A549 treated with AZD9567 at 1 μM for 4 hours (cell line): ENCODE measurements around the gene GSTO2. TPM values are rescaled to one million over a fixed set of nuclear protein-coding genes. Genes with fewer than 3 reads are reported as not detected.

Experiments used
- total RNA-seq: library from RNA; stranded (reverse); fragments of 200-300 nt; extraction: Qiagen RNA extraction; gene quantifications from 5 replicates; pipeline ENCODE4 v1.2.3, GENCODE V29; 2022; ENCODE audit not compliant: insufficient read depth

GSTO2 gene
- 1.7 to 2.6 TPM (median 2.0 TPM) in 4 of 5 replicates, not detected in the other for total RNA-seq

GRCh38 chr10:104268713-104269645, at the start of gene GSTO2:
TSS of gene GSTO2 (plus strand) at chr10:104269184. CDS start at chr10:104274916, 5,732 bp downstream.

GRCh38 chr10:104231784-104232612, 37.0 kb upstream of the GSTO2 start, which contains the start of gene CFAP43:
TSS of gene CFAP43 (minus strand) at chr10:104232364. CDS start at chr10:104232246, 118 bp downstream.

GRCh38 chr10:104254493-104255310, 14.3 kb upstream of the GSTO2 start, which contains the start of gene GSTO1:
TSS of gene GSTO1 (plus strand) at chr10:104254892. CDS start at chr10:104254929, 37 bp downstream.

GRCh38 chr10:104337985-104338735, 69.2 kb downstream of the GSTO2 start, which contains the start of gene ITPRIP:
TSS of gene ITPRIP (minus strand) at chr10:104338465. CDS start at chr10:104316051, 22,414 bp downstream.

GRCh38 chr10:104353325-104354048, 84.5 kb downstream of the GSTO2 start, which contains the start of gene CFAP58:
TSS of gene CFAP58 (plus strand) at chr10:104353833. CDS start at chr10:104353898, 65 bp downstream.

Other genes with a start within 250 kb of the GSTO2 start
- 1.0 to 2.3 TPM (median 1.2 TPM) in 5 replicates for gene COL17A1, start 183.3 kb upstream of the GSTO2 start, total RNA-seq
- gene SFR1, start 147.0 kb upstream of the GSTO2 start, total RNA-seq: 10.7 to 21.1 TPM (median 12.7 TPM) in 5 replicates
- 0.22 to 0.34 TPM (median 0.24 TPM) in 4 of 5 replicates, not detected in the other for gene CFAP43, start 36.8 kb upstream of the GSTO2 start, total RNA-seq
- gene GSTO1, start 14.3 kb upstream of the GSTO2 start, total RNA-seq: 243 to 294 TPM (median 269 TPM) in 5 replicates
- 48.6 to 65.5 TPM (median 60.0 TPM) in 5 replicates for gene ITPRIP, start 69.3 kb downstream of the GSTO2 start, total RNA-seq
- 0.10 to 0.33 TPM (median 0.12 TPM) in 4 of 5 replicates, not detected in the other for gene CFAP58, start 84.6 kb downstream of the GSTO2 start, total RNA-seq